Measurements from ENCODE around the gene PTPRG. TPM values are rescaled to one million over a fixed set of nuclear protein-coding genes. Genes with fewer than 3 reads are reported as not detected.

The PTPRG gene
- total and polyA plus RNA-seq, 10 of the 15 experiments (the other 5 are each of a cell fraction or from before 2014, with no cell fraction given), result 0.29 to 20.7 (median 1.4) TPM

DNA sequence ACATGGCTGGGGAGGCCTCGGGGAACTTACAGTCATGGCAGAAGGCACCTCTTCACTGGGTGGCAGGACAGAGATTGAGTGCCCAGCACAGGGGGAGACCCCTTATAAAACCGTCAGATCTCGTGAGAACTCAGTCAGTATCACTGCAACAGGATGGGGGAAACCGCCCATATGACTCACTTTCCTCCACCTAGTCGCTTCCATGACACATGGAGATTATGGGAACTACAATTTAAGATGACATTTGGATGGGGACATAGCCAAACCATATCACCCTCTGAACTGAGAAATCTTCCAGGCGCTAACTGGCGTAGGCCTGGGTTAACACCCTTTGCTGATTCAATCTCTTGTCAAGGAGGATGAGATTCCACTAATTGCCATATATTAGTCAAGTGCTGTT is 419.7 kb downstream of the PTPRG start:
- ChIA-PET SMC1A (ENCODE audit: uncharacterized antibody, unreplicated experiment) (interaction anchor here (1.0 kb wide), 1 partner anchor 29 kb away, joined by 4 read pairs; no protein-coding TSS in a partner anchor), RAD21 (ENCODE audit: unreplicated experiment) (no interaction called here), CTCF (no interaction called here), POLR2A (no interaction called here)
- no peaks in the 10 kb centered on the region for H3K9me3 ChIP-seq (replicated peaks; ENCODE audit: control insufficient read depth, insufficient read depth, low read length)
- no peaks in the 10 kb centered on the region for H3K4me1 ChIP-seq (ENCODE audit: control insufficient read depth, insufficient read depth, low read length)
- WGBS (ENCODE audit: insufficient coverage, insufficient replicate concordance, low lambda C conversion rate, missing lambda C conversion rate), result 29% methylated on average over 7 of the region's 7 CpGs
- ATAC-seq (peak; percentile 37), DNase-seq (ENCODE audit: low read depth, low spot score) (no peak), FAIRE-seq (no peak)
- H3K4me2 ChIP-seq (ENCODE audit: control insufficient read depth, insufficient read depth), result no peak overlapping the region
- no peak overlapping the region for H3K9ac ChIP-seq (ENCODE audit: control insufficient read depth, insufficient read depth, low read length)
- H2AFZ ChIP-seq (ENCODE audit: control insufficient read depth, low read depth, low read length), result no peak overlapping the region
- TF ChIP-seq HDAC2 (IDR thresholded peaks at IDR 0.05) (no peak), MEF2B (IDR thresholded peaks at IDR 0.05; ENCODE audit: partially characterized antibody, poor library complexity, severe bottlenecking) (no peak), ZNF24 (IDR thresholded peaks at IDR 0.05) (no peak)
- TF ChIP-seq, protein P1, sequence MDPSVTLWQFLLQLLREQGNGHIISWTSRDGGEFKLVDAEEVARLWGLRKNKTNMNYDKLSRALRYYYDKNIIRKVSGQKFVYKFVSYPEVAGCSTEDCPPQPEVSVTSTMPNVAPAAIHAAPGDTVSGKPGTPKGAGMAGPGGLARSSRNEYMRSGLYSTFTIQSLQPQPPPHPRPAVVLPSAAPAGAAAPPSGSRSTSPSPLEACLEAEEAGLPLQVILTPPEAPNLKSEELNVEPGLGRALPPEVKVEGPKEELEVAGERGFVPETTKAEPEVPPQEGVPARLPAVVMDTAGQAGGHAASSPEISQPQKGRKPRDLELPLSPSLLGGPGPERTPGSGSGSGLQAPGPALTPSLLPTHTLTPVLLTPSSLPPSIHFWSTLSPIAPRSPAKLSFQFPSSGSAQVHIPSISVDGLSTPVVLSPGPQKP (IDR thresholded peaks at IDR 0.05; ENCODE audit: low read depth, low read length), result no peak
- TF ChIP-seq, protein P2, sequence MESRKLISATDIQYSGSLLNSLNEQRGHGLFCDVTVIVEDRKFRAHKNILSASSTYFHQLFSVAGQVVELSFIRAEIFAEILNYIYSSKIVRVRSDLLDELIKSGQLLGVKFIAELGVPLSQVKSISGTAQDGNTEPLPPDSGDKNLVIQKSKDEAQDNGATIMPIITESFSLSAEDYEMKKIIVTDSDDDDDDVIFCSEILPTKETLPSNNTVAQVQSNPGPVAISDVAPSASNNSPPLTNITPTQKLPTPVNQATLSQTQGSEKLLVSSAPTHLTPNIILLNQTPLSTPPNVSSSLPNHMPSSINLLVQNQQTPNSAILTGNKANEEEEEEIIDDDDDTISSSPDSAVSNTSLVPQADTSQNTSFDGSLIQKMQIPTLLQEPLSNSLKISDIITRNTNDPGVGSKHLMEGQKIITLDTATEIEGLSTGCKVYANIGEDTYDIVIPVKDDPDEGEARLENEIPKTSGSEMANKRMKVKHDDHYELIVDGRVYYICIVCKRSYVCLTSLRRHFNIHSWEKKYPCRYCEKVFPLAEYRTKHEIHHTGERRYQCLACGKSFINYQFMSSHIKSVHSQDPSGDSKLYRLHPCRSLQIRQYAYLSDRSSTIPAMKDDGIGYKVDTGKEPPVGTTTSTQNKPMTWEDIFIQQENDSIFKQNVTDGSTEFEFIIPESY (IDR thresholded peaks at IDR 0.05), result 0 out of 2 replicates have a peak, but pooled peaks have one; percentile 63
- no peaks in the 10 kb centered on the region for H3K36me3 ChIP-seq (ENCODE audit: control insufficient read depth in 2 of 2, insufficient read depth in 2 of 2, low read length in 1 of 2)
- in situ Hi-C loops (cut with MboI) (no loop called here), intact Hi-C loops (cut with micrococcal nuclease; ENCODE audit: unreplicated experiment) (no loop called here)
- no peaks in the 10 kb centered on the region for H4K20me1 ChIP-seq (ENCODE audit: control insufficient read depth, insufficient read depth)
- BruUV-seq (replicated peaks), result no TSS peak
- no peaks in the 10 kb centered on the region for H3K79me2 ChIP-seq (ENCODE audit: control insufficient read depth, insufficient read depth, low read length)
- H3K27ac ChIP-seq (ENCODE audit: control insufficient read depth, insufficient read depth), result no peak overlapping the region
- no peak overlapping the region for H3K4me3 ChIP-seq
- H3K27me3 ChIP-seq (replicated peaks in 1 of 2; ENCODE audit: control insufficient read depth in 2 of 2, insufficient read depth in 2 of 2, low read length in 1 of 2), result no peaks in the 10 kb centered on the region
